ENCODE measurements around the gene MRPS35.
"Not testable (repeated sequence)": the region's sequence is repeated elsewhere in the genome, so short reads cannot be mapped to it uniquely, and the experiment has no call there.

The MRPS35 gene

GRCh38 chr12:27732281-27732680 lies 21.6 kb downstream of the MRPS35 start:
- H3K4me1 Mint-ChIP-seq (ENCODE audit: low read depth) = no peaks in the 10 kb centered on the region
- no peaks in the 10 kb centered on the region for H3K9me3 Mint-ChIP-seq
- no peak overlapping the region for H3K27ac Mint-ChIP-seq
- no peaks in the 10 kb centered on the region for H3K27me3 Mint-ChIP-seq (ENCODE audit: low read depth)
- H3K4me3 Mint-ChIP-seq = no peak overlapping the region
- no peak for DNase-seq (ENCODE audit: low spot score)
- H3K36me3 Mint-ChIP-seq (ENCODE audit: low read depth) = peaks cover 23% of the 10 kb centered on the region

GRCh38 chr12:27733052-27733656 lies 22.5 kb downstream of the MRPS35 start:
- Mint-ChIP-seq H3K27me3 (ENCODE audit: low read depth) (no peaks in the 10 kb centered on the region), H3K4me3 (no peak overlapping the region), H3K27ac (no peak overlapping the region), H3K36me3 (ENCODE audit: low read depth) (peaks cover 27% of the 10 kb centered on the region), H3K4me1 (ENCODE audit: low read depth) (no peaks in the 10 kb centered on the region), H3K9me3 (no peaks in the 10 kb centered on the region)
- no peak for DNase-seq (ENCODE audit: low spot score)

- no peak for DNase-seq (ENCODE audit: low spot score)
- no peak overlapping the region for H3K4me3 Mint-ChIP-seq
- H3K27me3 Mint-ChIP-seq (ENCODE audit: low read depth) = no peaks in the 10 kb centered on the region
- no peaks in the 10 kb centered on the region for H3K4me1 Mint-ChIP-seq (ENCODE audit: low read depth)
- no peaks in the 10 kb centered on the region for H3K9me3 Mint-ChIP-seq
- peaks cover 29% of the 10 kb centered on the region for H3K36me3 Mint-ChIP-seq (ENCODE audit: low read depth)
- H3K27ac Mint-ChIP-seq = no peak overlapping the region
These were observed 23.2 kb downstream of the MRPS35 start for GRCh38 chr12:27733791-27734190.

GRCh38 chr12:27734321-27734720 lies 23.7 kb downstream of the MRPS35 start:
- H3K36me3 Mint-ChIP-seq (ENCODE audit: low read depth) = peaks cover 33% of the 10 kb centered on the region
- not testable (repeated sequence) for H3K4me3 Mint-ChIP-seq; H3K27me3 Mint-ChIP-seq (ENCODE audit: low read depth); H3K9me3 Mint-ChIP-seq; DNase-seq (ENCODE audit: low spot score); H3K4me1 Mint-ChIP-seq (ENCODE audit: low read depth); H3K27ac Mint-ChIP-seq

DNA sequence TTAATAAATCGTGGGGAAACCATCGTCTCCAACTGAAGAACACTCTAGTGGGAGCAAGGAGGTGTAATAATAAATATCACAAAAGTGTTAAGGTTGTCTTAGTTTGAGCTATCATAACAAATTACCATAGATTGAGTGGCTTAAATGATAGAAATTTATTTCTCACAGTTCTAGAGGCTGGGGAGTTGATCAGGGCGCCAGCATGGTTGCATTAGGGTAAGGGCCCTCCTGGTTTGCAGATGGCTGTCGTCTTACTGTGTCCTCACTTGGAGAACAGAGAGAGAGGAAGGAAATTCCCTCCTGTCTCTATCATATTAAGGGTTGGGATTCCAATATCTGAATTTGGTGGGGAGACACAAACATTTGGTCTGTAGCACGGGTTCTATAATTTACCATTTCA lies 33.0 kb downstream of the MRPS35 start:
- H3K4me3 Mint-ChIP-seq = no peak overlapping the region
- DNase-seq (ENCODE audit: low spot score) = no peak
- peaks cover 44% of the 10 kb centered on the region for H3K36me3 Mint-ChIP-seq (ENCODE audit: low read depth)

GRCh38 chr12:27745734-27746133 lies 35.1 kb downstream of the MRPS35 start:
- not testable (repeated sequence) for H3K4me3 Mint-ChIP-seq; H3K27ac Mint-ChIP-seq; DNase-seq (ENCODE audit: low spot score); H3K27me3 Mint-ChIP-seq (ENCODE audit: low read depth); H3K4me1 Mint-ChIP-seq (ENCODE audit: low read depth); H3K9me3 Mint-ChIP-seq
- peaks cover 38% of the 10 kb centered on the region for H3K36me3 Mint-ChIP-seq (ENCODE audit: low read depth)

More for the DNA sequence above, 33.0 kb downstream of the MRPS35 start:
- Mint-ChIP-seq H3K27ac (no peak overlapping the region), H3K4me1 (ENCODE audit: low read depth) (peaks cover 4% of the 10 kb centered on the region), H3K27me3 (ENCODE audit: low read depth) (no peaks in the 10 kb centered on the region), H3K9me3 (no peaks in the 10 kb centered on the region)

- Mint-ChIP-seq H3K4me1 (ENCODE audit: low read depth) (no peaks in the 10 kb centered on the region), H3K4me3 (no peak overlapping the region), H3K27ac (no peak overlapping the region), H3K36me3 (ENCODE audit: low read depth) (peaks cover 32% of the 10 kb centered on the region), H3K9me3 (no peaks in the 10 kb centered on the region), H3K27me3 (ENCODE audit: low read depth) (no peaks in the 10 kb centered on the region)
- DNase-seq (ENCODE audit: low spot score) = no peak
These were observed 36.6 kb downstream of the MRPS35 start for GRCh38 chr12:27747111-27747820.

GRCh38 chr12:27751386-27752047 lies 40.9 kb downstream of the MRPS35 start:
- H3K4me3 Mint-ChIP-seq = no peak overlapping the region
- no peaks in the 10 kb centered on the region for H3K4me1 Mint-ChIP-seq (ENCODE audit: low read depth)
- peaks cover 30% of the 10 kb centered on the region for H3K36me3 Mint-ChIP-seq (ENCODE audit: low read depth)
- no peaks in the 10 kb centered on the region for H3K27me3 Mint-ChIP-seq (ENCODE audit: low read depth)
- no peaks in the 10 kb centered on the region for H3K9me3 Mint-ChIP-seq
- no peak for DNase-seq (ENCODE audit: low spot score)
- no peak overlapping the region for H3K27ac Mint-ChIP-seq

DNA sequence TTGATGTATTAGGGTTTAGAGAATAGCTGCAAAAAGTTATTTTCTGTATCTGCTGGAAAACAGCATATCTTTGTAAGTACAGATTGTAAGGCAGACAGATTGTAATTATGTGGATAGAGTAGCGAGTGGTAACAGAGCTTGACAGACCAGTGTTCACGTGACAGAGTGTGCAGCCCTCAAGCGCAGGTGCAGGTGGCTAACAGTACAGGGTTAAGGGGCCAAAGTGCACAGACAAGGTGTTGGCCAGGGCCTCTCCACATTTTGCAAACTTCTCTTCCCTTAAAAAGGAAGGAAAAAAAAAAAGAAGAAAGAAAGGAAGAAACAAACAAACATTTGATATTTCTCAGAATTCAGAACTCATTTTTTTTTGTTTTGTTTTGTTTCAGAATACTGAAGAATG lies 44.2 kb downstream of the MRPS35 start:
- Mint-ChIP-seq H3K27ac (no peak overlapping the region), H3K4me1 (ENCODE audit: low read depth) (no peaks in the 10 kb centered on the region), H3K4me3 (no peak overlapping the region), H3K36me3 (ENCODE audit: low read depth) (peaks cover 20% of the 10 kb centered on the region), H3K27me3 (ENCODE audit: low read depth) (no peaks in the 10 kb centered on the region), H3K9me3 (no peaks in the 10 kb centered on the region)
- DNase-seq (ENCODE audit: low spot score) = no peak

GRCh38 chr12:27756670-27757195 lies 46.1 kb downstream of the MRPS35 start:
- no peaks in the 10 kb centered on the region for H3K9me3 Mint-ChIP-seq
- no peak overlapping the region for H3K27ac Mint-ChIP-seq
- H3K4me1 Mint-ChIP-seq (ENCODE audit: low read depth) = peaks cover 3% of the 10 kb centered on the region
- no peak for DNase-seq (ENCODE audit: low spot score)
- no peak overlapping the region for H3K4me3 Mint-ChIP-seq
- H3K27me3 Mint-ChIP-seq (ENCODE audit: low read depth) = no peaks in the 10 kb centered on the region
- peaks cover 20% of the 10 kb centered on the region for H3K36me3 Mint-ChIP-seq (ENCODE audit: low read depth)

GRCh38 chr12:27762757-27763156 lies 52.1 kb downstream of the MRPS35 start:
- peaks cover 17% of the 10 kb centered on the region for H3K4me1 Mint-ChIP-seq (ENCODE audit: low read depth)
- DNase-seq (ENCODE audit: low spot score) = peak; percentile 15
- no peaks in the 10 kb centered on the region for H3K27me3 Mint-ChIP-seq (ENCODE audit: low read depth)
- no peak overlapping the region for H3K27ac Mint-ChIP-seq
- H3K4me3 Mint-ChIP-seq = peak overlapping the region; percentile 27
- H3K9me3 Mint-ChIP-seq = no peaks in the 10 kb centered on the region
- peaks cover 2% of the 10 kb centered on the region for H3K36me3 Mint-ChIP-seq (ENCODE audit: low read depth)

GRCh38 chr12:27766587-27766986 lies 56.0 kb downstream of the MRPS35 start:
- H3K36me3 Mint-ChIP-seq (ENCODE audit: low read depth) = peaks cover 2% of the 10 kb centered on the region

GRCh38 chr12:27769142-27769673 lies 58.6 kb downstream of the MRPS35 start:
- no peak overlapping the region for H3K4me3 Mint-ChIP-seq
- H3K9me3 Mint-ChIP-seq = no peaks in the 10 kb centered on the region
- H3K27me3 Mint-ChIP-seq (ENCODE audit: low read depth) = peaks cover 6% of the 10 kb centered on the region
- no peak for DNase-seq (ENCODE audit: low spot score)
- H3K36me3 Mint-ChIP-seq (ENCODE audit: low read depth) = no peaks in the 10 kb centered on the region
- no peak overlapping the region for H3K27ac Mint-ChIP-seq
- H3K4me1 Mint-ChIP-seq (ENCODE audit: low read depth) = peaks cover 10% of the 10 kb centered on the region

More at GRCh38 chr12:27766587-27766986, 56.0 kb downstream of the MRPS35 start:
- H3K9me3 Mint-ChIP-seq = no peaks in the 10 kb centered on the region
- no peak overlapping the region for H3K4me3 Mint-ChIP-seq
- peaks cover 2% of the 10 kb centered on the region for H3K27me3 Mint-ChIP-seq (ENCODE audit: low read depth)
- H3K4me1 Mint-ChIP-seq (ENCODE audit: low read depth) = peaks cover 20% of the 10 kb centered on the region
- no peak for DNase-seq (ENCODE audit: low spot score)
- no peak overlapping the region for H3K27ac Mint-ChIP-seq

Measured in T-helper 2 cell treated with Interferon-gamma antibody and Interleukin-4, amounts not matched to agents 5 μg/mL and 100 μg/mL, for 36 hours (primary cell).